Activated naive CD8-positive, alpha-beta T cell treated with anti-CD3 and anti-CD28 coated beads for 36 hours (primary cell): ENCODE measurements around the gene KIR2DL3. TPM values are rescaled to one million over a fixed set of nuclear protein-coding genes. Genes with fewer than 3 reads are reported as not detected.
A peak's percentile ranks its signal among the peaks of the same experiment; 100 is the strongest.
"Not testable (repeated sequence)": the region's sequence is repeated elsewhere in the genome, so short reads cannot be mapped to it uniquely, and the experiment has no call there.

Experiments used
- DNase-seq: peaks from one replicate; pipeline ENCODE4 v3.0.0; 2021
- H3K27ac Mint-ChIP-seq: one replicate; pipeline ENCODE4 v1.8.0; 2022; ENCODE audit warnings: mild to moderate bottlenecking, moderate library complexity, mixed read lengths
- H3K27me3 Mint-ChIP-seq: one replicate; pipeline ENCODE4 v1.8.0; 2022; ENCODE audit warnings: mild to moderate bottlenecking, mixed read lengths
- H3K36me3 Mint-ChIP-seq: one replicate; pipeline ENCODE4 v1.8.0; 2021; ENCODE audit warnings: mild to moderate bottlenecking, mixed read lengths
- H3K4me1 Mint-ChIP-seq: one replicate; pipeline ENCODE4 v1.8.0; 2021; ENCODE audit warnings: mixed read lengths
- H3K4me3 Mint-ChIP-seq: one replicate; pipeline ENCODE4 v1.8.0; 2022; ENCODE audit warnings: mild to moderate bottlenecking, moderate library complexity, mixed read lengths
- H3K9me3 Mint-ChIP-seq: one replicate; pipeline ENCODE4 v1.8.0; 2022; ENCODE audit warnings: mixed read lengths
- total RNA-seq, 2 experiments: library from RNA; stranded (reverse); gene quantifications; one replicate each; pipeline ENCODE4 v1.2.3, GENCODE V29; 2021

KIR2DL3 gene
- total RNA-seq: not detected

- DNase-seq, H3K9me3 Mint-ChIP-seq, H3K4me3 Mint-ChIP-seq, H3K27ac Mint-ChIP-seq, H3K27me3 Mint-ChIP-seq, H3K4me1 Mint-ChIP-seq, H3K36me3 Mint-ChIP-seq: not testable (repeated sequence)
Measured at GRCh38 chr19:54738306-54738705, at the start of gene KIR2DL3. KIR2DL3 (plus strand) TSS chr19:54738513; CDS start chr19:54738546, 33 bp downstream.

- DNase-seq: no peak
- Mint-ChIP-seq H3K27me3 (peaks cover 39% of the 10 kb centered on the region), H3K4me1 (no peaks in the 10 kb centered on the region), H3K36me3 (no peaks in the 10 kb centered on the region), H3K27ac (no peak overlapping the region), H3K4me3 (no peak overlapping the region), H3K9me3 (peaks cover 1% of the 10 kb centered on the region)
Measured at GRCh38 chr19:54691582-54692297, 46.6 kb upstream of the KIR2DL3 start.

GRCh38 chr19:54692298-54692615 is 46.1 kb upstream of the KIR2DL3 start:
- Mint-ChIP-seq H3K36me3 (no peaks in the 10 kb centered on the region), H3K27ac (no peak overlapping the region), H3K4me1 (no peaks in the 10 kb centered on the region), H3K9me3 (peaks cover 1% of the 10 kb centered on the region), H3K4me3 (no peak overlapping the region), H3K27me3 (peaks cover 39% of the 10 kb centered on the region)
- no peak for DNase-seq

- no peak for DNase-seq
- H3K27ac Mint-ChIP-seq: no peak overlapping the region
- no peak overlapping the region for H3K4me3 Mint-ChIP-seq
- H3K9me3 Mint-ChIP-seq: peaks cover 1% of the 10 kb centered on the region
- no peaks in the 10 kb centered on the region for H3K4me1 Mint-ChIP-seq
- peaks cover 40% of the 10 kb centered on the region for H3K27me3 Mint-ChIP-seq
- no peaks in the 10 kb centered on the region for H3K36me3 Mint-ChIP-seq
Measured at GRCh38 chr19:54694648-54695047, 43.7 kb upstream of the KIR2DL3 start.

GRCh38 chr19:54696117-54696548 is 42.2 kb upstream of the KIR2DL3 start:
- peaks cover 1% of the 10 kb centered on the region for H3K9me3 Mint-ChIP-seq

GRCh38 chr19:54696766-54697165 is 41.5 kb upstream of the KIR2DL3 start:
- H3K4me3 Mint-ChIP-seq: no peak overlapping the region
- H3K9me3 Mint-ChIP-seq: peaks cover 1% of the 10 kb centered on the region
- H3K4me1 Mint-ChIP-seq: no peaks in the 10 kb centered on the region
- DNase-seq: no peak
- H3K27ac Mint-ChIP-seq: no peak overlapping the region
- H3K27me3 Mint-ChIP-seq: peaks cover 29% of the 10 kb centered on the region
- no peaks in the 10 kb centered on the region for H3K36me3 Mint-ChIP-seq

More at GRCh38 chr19:54696117-54696548, 42.2 kb upstream of the KIR2DL3 start:
- DNase-seq: no peak
- H3K36me3 Mint-ChIP-seq: no peaks in the 10 kb centered on the region
- H3K4me3 Mint-ChIP-seq: no peak overlapping the region
- H3K4me1 Mint-ChIP-seq: no peaks in the 10 kb centered on the region
- H3K27ac Mint-ChIP-seq: no peak overlapping the region
- H3K27me3 Mint-ChIP-seq: peaks cover 35% of the 10 kb centered on the region

- H3K36me3 Mint-ChIP-seq, H3K27ac Mint-ChIP-seq, H3K4me1 Mint-ChIP-seq, H3K9me3 Mint-ChIP-seq, H3K4me3 Mint-ChIP-seq, DNase-seq: not testable (repeated sequence)
- peaks cover 24% of the 10 kb centered on the region for H3K27me3 Mint-ChIP-seq
Measured at GRCh38 chr19:54697716-54698115, 40.6 kb upstream of the KIR2DL3 start.

- no peaks in the 10 kb centered on the region for H3K36me3 Mint-ChIP-seq
- H3K4me1 Mint-ChIP-seq: peaks cover 3% of the 10 kb centered on the region
- no peaks in the 10 kb centered on the region for H3K9me3 Mint-ChIP-seq
- DNase-seq: no peak
- H3K27ac Mint-ChIP-seq: no peak overlapping the region
- no peak overlapping the region for H3K4me3 Mint-ChIP-seq
- peaks cover 13% of the 10 kb centered on the region for H3K27me3 Mint-ChIP-seq
Measured at GRCh38 chr19:54704928-54705327, 33.4 kb upstream of the KIR2DL3 start.

GRCh38 chr19:54707962-54708361 is 30.4 kb upstream of the KIR2DL3 start:
- Mint-ChIP-seq H3K9me3 (no peaks in the 10 kb centered on the region), H3K4me1 (peaks cover 3% of the 10 kb centered on the region), H3K36me3 (no peaks in the 10 kb centered on the region), H3K4me3 (no peak overlapping the region), H3K27ac (no peak overlapping the region), H3K27me3 (peaks cover 15% of the 10 kb centered on the region)
- peak; percentile 9 for DNase-seq

- no peak overlapping the region for H3K4me3 Mint-ChIP-seq
- H3K9me3 Mint-ChIP-seq: no peaks in the 10 kb centered on the region
- H3K27me3 Mint-ChIP-seq: peaks cover 22% of the 10 kb centered on the region
- H3K4me1 Mint-ChIP-seq: peaks cover 3% of the 10 kb centered on the region
- DNase-seq: no peak
- no peak overlapping the region for H3K27ac Mint-ChIP-seq
- no peaks in the 10 kb centered on the region for H3K36me3 Mint-ChIP-seq
Measured at GRCh38 chr19:54708781-54709180, 29.5 kb upstream of the KIR2DL3 start.

GRCh38 chr19:54709212-54709948 is 28.9 kb upstream of the KIR2DL3 start:
- peaks cover 22% of the 10 kb centered on the region for H3K27me3 Mint-ChIP-seq
- no peaks in the 10 kb centered on the region for H3K36me3 Mint-ChIP-seq
- DNase-seq: no peak
- no peak overlapping the region for H3K27ac Mint-ChIP-seq
- H3K9me3 Mint-ChIP-seq: no peaks in the 10 kb centered on the region
- H3K4me1 Mint-ChIP-seq: peaks cover 3% of the 10 kb centered on the region
- H3K4me3 Mint-ChIP-seq: no peak overlapping the region

GRCh38 chr19:54709956-54710355 is 28.4 kb upstream of the KIR2DL3 start:
- not testable (repeated sequence) for H3K9me3 Mint-ChIP-seq, DNase-seq, H3K4me1 Mint-ChIP-seq, H3K36me3 Mint-ChIP-seq, H3K4me3 Mint-ChIP-seq, H3K27ac Mint-ChIP-seq
- peaks cover 22% of the 10 kb centered on the region for H3K27me3 Mint-ChIP-seq

GRCh38 chr19:54724142-54724541 is 14.2 kb upstream of the KIR2DL3 start, which contains the start of gene KIR3DL3:
KIR3DL3 (plus strand) TSS chr19:54724442; CDS start chr19:54724497, 55 bp downstream.
- no peaks in the 10 kb centered on the region for H3K36me3 Mint-ChIP-seq
- H3K4me3 Mint-ChIP-seq: no peak within 1 kb of the TSS
- H3K27ac Mint-ChIP-seq: no peak within 1 kb of the TSS
- no peaks in the 10 kb centered on the region for H3K4me1 Mint-ChIP-seq
- DNase-seq: no peak
- H3K9me3 Mint-ChIP-seq: peaks cover 21% of the 10 kb centered on the region
- H3K27me3 Mint-ChIP-seq: no peaks in the 10 kb centered on the region

- H3K9me3 Mint-ChIP-seq: peaks cover 20% of the 10 kb centered on the region
- H3K27ac Mint-ChIP-seq: no peak overlapping the region
- H3K27me3 Mint-ChIP-seq: no peaks in the 10 kb centered on the region
- no peaks in the 10 kb centered on the region for H3K36me3 Mint-ChIP-seq
- DNase-seq: no peak
- no peaks in the 10 kb centered on the region for H3K4me1 Mint-ChIP-seq
- H3K4me3 Mint-ChIP-seq: no peak overlapping the region
Measured at GRCh38 chr19:54724644-54725043, 13.7 kb upstream of the KIR2DL3 start.

GRCh38 chr19:54725321-54725720 is 13.0 kb upstream of the KIR2DL3 start:
- H3K4me3 Mint-ChIP-seq: no peak overlapping the region
- no peak overlapping the region for H3K27ac Mint-ChIP-seq
- no peaks in the 10 kb centered on the region for H3K36me3 Mint-ChIP-seq
- DNase-seq: no peak
- H3K4me1 Mint-ChIP-seq: no peaks in the 10 kb centered on the region
- H3K27me3 Mint-ChIP-seq: no peaks in the 10 kb centered on the region
- H3K9me3 Mint-ChIP-seq: peaks cover 16% of the 10 kb centered on the region

- no peaks in the 10 kb centered on the region for H3K4me1 Mint-ChIP-seq
- no peak overlapping the region for H3K27ac Mint-ChIP-seq
- no peak overlapping the region for H3K4me3 Mint-ChIP-seq
- peaks cover 9% of the 10 kb centered on the region for H3K9me3 Mint-ChIP-seq
- no peak for DNase-seq
- H3K36me3 Mint-ChIP-seq: no peaks in the 10 kb centered on the region
- H3K27me3 Mint-ChIP-seq: peaks cover 12% of the 10 kb centered on the region
Measured at GRCh38 chr19:54727562-54727961, 10.8 kb upstream of the KIR2DL3 start.
